ENCODE measurements around the gene IMMP2L.

The IMMP2L gene

GRCh38 chr7:111556977-111557376, 5.3 kb downstream of the IMMP2L start:
- no peak for DNase-seq

GRCh38 chr7:111554086-111554485, 8.2 kb downstream of the IMMP2L start:
- DNase-seq: no peak

GRCh38 chr7:111541067-111541466, 21.2 kb downstream of the IMMP2L start:
- no peak for DNase-seq

- no peak for DNase-seq
Measured at GRCh38 chr7:111540199-111540815, 22.0 kb downstream of the IMMP2L start.

- DNase-seq: no peak
Measured at GRCh38 chr7:111537134-111537533, 25.2 kb downstream of the IMMP2L start.

DNA sequence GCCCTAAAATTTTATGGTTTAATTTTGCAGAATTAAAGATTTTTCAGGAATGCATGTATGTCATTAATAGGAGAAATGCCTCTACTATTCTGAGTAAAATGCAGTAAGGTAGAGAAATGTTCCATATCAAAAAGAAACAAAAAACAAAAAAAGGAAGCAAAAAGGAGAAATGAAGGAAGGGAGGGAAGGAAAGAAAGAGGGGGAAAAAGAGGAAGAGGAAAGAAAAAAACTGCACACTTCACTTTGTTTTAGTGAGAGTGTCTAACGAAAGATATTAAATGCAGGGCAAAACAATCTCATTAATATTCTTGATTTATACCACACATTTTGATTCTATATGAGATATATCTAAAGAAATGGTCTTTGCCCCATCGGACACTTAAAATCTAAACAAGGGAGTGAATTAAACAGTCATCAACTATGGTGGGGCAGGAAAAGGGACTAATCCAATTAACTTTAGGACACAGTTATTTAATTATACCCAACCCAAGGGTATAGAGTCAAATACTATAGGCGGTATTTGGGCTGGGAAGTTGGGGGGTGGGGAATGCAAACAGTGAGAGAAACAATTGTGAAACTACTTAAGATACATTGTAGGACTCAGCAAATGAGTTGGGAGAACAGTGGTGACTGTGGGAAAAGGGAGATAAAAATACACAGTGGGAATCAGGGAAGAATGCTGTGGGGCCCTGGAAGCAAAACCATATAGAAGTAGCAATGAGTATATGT, 27.0 kb downstream of the IMMP2L start:
- no peak for DNase-seq

GRCh38 chr7:111532625-111533024, 29.7 kb downstream of the IMMP2L start:
- DNase-seq: no peak

DNA sequence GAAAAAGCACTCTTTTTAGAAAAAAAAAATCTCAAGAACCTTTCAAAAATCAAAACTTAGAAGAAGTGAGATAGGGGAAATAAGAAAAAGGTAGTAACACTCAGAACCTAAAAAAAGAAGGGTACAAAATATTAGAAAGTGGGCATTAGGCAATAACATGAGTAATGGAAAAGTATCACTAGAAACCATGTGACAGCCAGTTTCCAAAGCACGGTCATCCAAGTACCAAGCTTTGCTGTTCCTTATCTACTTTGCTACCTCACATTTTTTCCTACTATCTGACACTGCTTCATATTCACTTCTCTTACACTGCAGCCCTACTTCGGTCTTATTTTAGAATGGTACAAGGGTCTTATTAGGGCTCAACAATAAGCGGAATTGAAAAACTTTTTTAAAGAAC, 30.3 kb downstream of the IMMP2L start:
- no peak for DNase-seq

- no peak for DNase-seq
Measured at GRCh38 chr7:111530356-111530668, 32.0 kb downstream of the IMMP2L start.

- no peak for DNase-seq
Measured at GRCh38 chr7:111529507-111530355, 32.6 kb downstream of the IMMP2L start.

DNA sequence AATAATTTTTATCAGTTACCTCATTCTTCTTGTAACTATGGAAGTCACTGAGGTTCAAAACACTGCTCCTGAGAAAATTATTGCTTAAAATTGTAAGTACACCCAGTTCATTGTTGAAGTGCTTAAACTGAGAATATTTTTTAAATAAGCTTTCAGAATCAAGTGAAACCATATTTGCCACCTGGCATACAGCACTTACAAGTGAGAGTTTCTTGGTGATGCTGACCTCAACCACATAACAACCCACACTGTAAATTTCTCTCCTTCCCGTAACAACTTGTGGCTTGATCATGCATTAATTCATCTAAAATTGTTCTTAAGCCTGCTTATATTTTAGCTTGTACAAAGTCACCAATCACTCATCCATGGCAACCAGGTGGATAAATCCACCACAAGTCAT, 34.0 kb downstream of the IMMP2L start:
- no peak for DNase-seq

DNA sequence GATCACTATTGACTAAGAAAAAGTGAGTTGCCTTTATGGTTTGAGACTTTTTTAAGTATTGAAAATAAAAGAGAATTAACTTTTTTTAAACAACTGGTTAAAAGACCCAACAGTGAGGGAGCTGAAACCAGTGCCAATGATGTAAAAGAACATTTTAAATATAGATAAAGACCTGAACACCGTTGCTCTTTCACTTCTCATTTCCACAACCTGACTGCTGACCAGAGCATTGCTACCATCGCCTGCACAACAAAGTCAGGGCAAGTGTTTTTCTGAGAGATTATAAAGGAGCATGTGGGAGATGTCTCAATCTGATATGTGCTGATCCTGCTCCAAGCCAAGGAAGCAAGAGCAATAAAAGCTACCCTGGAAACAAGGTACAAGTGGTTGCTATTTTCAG, 34.7 kb downstream of the IMMP2L start:
- DNase-seq: no peak

- DNase-seq: no peak
Measured at GRCh38 chr7:111525100-111525499, 37.2 kb downstream of the IMMP2L start.

- DNase-seq: no peak
Measured at GRCh38 chr7:111521660-111522059, 40.6 kb downstream of the IMMP2L start.

DNA sequence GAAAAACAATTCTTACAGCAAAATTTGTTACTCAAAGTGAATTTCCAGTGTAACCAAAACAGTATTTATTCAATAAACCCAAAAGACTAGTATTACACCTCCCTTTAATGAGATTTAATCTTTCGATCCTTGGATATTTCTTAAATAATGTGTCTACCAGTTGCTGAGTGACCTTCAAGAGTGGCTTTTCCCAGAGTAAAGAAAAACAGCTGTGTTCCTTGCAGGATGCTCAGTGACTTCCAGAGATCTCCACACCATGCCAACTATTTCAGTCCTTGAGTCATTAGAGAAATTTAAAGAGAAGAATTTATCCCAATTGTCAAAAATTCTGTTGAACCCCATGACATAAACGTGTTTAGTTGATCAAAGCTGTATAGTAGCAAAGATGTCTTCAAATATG, 44.0 kb downstream of the IMMP2L start:
- DNase-seq: no peak

GRCh38 chr7:111517549-111517951, 44.7 kb downstream of the IMMP2L start:
- DNase-seq: no peak

GRCh38 chr7:111516612-111517011, 45.7 kb downstream of the IMMP2L start:
- no peak for DNase-seq

DNA sequence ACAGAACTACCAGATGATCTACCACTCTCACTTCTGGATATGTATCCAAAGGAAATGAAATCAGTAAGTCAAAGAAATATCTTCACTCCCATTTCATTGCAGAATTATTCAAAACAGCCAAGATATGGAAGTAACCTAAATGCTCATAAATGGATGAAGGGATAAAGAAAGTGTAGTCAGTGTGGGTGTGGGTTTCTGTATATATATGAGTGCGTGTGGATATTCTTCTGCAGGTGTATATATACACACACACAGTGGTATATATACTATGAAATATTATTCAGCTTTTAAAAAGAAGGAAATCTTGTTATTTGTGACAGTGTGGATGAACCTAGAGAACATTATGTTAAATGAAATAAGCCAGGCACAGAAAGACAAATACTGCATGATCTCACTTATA, 48.7 kb downstream of the IMMP2L start:
- DNase-seq: no peak

- DNase-seq: no peak
Measured at GRCh38 chr7:111511845-111512244, 50.4 kb downstream of the IMMP2L start.

GRCh38 chr7:111510584-111511378, 51.5 kb downstream of the IMMP2L start:
- no peak for DNase-seq

DNA sequence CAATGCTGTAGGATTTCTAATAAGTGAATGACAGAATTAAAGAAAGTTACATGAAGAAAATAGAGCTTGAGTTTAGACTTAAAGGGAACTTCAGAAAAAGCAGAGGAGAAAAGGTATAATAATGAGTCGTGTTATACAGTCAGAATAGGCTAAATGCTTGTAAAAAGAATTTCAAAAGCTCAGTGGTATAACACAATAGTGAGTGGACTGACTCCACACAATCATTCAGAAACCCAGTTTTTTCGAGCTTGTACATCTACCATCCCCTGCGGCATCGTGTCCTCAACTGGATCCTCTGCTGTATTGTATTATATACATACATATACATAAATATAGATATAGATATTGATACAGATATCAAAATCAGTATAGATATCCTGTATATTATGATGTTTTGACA, 52.2 kb downstream of the IMMP2L start:
- DNase-seq: no peak

DNA sequence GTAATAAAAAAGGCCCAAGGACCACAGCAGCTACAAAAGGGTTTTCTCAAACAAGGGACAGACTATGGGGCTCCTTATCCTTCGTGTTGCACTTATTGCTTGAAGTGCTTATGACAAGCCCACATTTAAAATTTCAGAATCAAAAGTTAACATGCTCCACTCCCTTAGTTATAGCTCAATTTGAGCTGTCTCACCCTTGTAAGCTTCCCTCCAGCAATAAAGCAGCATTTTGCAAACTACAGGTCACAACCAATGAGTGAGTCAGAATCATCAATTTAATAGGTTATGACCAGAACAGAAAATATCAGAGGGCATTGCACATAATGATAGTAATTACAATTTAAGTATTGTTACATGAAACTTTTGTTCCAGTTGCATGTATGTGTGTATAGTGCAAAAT, 53.0 kb downstream of the IMMP2L start:
- no peak for DNase-seq

DNA sequence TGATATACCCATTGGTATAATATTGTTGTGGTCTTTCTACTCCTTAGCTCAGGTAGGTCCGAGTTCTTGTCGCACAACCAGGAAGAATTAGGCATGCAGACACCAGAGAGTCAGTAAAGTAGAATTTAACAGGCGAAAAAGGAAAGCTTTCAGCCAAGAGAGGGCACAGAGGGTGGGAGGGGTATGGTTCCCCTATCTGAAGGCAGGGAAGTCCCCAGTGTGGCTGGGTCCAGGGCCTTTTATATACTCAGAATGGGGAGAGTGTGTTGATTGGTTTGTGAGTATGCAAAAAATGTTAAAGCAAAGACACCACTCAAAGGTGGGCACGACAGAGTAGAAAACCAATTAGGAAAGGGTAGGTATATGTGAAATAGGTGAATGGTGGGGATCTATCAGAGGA, 53.9 kb downstream of the IMMP2L start:
- DNase-seq: no peak
